ENCODE measurements around the gene NCKIPSD.
"Not testable (repeated sequence)": the region's sequence is repeated elsewhere in the genome, so short reads cannot be mapped to it uniquely, and the experiment has no call there.

NCKIPSD gene

GRCh38 chr3:48685603-48686511 is at the start of gene NCKIPSD:
NCKIPSD (minus strand) TSS chr3:48685915; CDS start chr3:48685807, 108 bp downstream.
- peak; percentile 79 to 88 (median 86) for DNase-seq

DNA sequence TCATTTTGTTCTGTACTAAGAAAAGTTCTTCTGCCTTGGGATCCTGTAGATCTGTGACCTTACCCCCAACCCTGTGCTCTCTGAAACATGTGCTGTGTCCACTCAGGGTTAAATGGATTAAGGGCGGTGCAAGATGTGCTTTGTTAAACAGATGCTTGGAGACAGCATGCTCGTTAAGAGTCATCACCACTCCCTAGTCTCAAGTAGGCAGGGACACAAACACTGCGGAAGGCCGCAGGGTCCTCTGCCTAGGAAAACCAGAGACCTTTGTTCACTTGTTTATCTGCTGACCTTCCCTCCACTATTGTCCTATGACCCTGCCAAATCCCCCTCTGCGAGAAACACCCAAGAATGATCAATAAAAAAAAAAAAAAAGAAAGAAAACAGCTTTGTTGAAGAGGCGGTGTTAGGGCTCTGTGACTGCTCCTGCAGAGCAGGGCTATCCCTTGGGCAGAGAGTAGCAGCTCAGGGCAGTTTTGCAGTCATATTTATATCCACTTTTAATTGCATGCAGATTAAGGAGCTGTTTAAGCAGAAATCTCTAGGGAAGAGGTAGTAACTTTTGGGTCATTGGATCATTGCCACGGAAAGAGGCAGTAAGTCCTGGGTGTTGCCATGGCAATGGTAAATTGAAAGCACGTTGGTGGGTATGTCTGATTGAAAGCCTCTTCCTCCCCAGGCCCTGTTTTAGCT is 49.5 kb upstream of the NCKIPSD start:
- not testable (repeated sequence) for DNase-seq

GRCh38 chr3:48734541-48734940 is 48.8 kb upstream of the NCKIPSD start:
- not testable (repeated sequence) for DNase-seq

DNA sequence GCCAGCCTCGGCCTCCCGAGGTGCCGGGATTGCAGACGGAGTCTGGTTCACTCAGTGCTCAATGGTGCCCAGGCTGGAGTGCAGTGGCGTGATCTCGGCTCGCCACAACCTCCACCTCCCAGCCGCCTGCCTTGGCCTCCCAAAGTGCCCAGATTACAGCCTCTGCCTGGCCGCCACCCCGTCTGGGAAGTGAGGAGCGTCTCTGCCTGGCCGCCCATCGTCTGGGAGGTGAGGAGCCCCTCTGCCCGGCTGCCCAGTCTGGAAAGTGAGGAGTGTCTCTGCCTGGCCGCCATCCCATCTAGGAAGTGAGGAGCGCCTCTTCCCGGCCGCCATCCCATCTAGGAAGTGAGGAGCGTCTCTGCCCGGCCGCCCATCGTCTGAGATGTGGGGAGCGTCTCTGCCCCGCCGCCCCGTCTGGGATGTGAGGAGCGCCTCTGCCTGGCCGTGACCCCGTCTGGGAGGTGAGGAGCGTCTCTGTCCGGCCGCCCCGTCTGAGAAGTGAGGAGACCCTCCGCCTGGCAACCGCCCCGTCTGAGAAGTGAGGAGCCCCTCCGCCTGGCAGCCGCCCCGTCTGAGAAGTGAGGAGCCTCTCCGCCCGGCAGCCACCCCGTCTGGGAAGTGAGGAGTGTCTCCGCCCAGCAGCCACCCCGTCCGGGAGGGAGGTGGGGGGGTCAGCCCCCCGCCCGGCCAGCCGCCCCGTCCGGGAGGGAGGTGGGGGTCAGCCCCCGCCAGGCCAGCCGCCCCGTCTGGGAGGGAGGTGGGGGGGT is 48.2 kb upstream of the NCKIPSD start:
- DNase-seq = not testable (repeated sequence)

GRCh38 chr3:48727511-48727910 is 41.8 kb upstream of the NCKIPSD start:
- DNase-seq = no peak

- not testable (repeated sequence) for DNase-seq
Observed at GRCh38 chr3:48725185-48725855, 39.6 kb upstream of the NCKIPSD start.

DNA sequence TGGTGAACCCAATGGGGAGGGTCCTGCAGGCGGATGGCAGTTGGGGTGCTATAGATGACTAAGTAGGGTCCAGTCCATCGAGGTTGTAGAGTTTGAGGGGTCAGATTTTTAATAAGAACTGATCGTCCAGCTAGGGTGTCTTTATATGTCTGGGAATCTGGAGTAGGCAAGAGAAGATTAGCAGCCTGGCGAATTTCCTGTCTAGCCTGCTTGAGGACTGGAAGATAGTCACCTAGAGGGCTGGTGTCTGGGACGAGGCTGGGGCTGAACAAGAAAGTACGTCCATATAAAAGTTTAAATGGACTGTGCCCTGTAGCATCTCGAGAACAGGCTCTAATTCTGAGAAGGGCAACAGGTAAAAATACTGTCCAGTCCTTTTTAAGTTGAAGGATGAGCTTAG is 38.0 kb upstream of the NCKIPSD start:
- no peak for DNase-seq

DNA sequence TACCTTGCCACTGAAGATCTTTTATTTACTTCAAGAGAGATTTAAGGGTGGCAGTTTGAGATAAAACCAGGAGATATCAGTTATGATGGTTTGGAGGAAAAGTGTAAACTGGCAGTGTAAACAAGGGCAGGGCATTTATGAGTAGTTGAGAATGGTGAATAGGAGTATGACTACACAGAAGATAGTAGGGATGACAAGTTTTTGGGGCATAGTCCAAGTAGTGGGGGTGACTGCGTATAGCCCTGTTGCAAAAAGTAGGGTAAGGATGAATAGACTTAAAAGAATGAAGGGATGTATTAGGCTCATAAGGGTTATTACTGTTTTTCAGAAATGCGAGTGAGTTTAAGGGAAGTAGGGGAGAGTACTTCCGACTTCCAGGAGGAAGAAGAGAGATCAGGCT is 37.6 kb upstream of the NCKIPSD start:
- DNase-seq = not testable (repeated sequence)

GRCh38 chr3:48716982-48717746 is 31.4 kb upstream of the NCKIPSD start, which contains the start of gene IP6K2:
IP6K2 (minus strand) TSS chr3:48717221; CDS start chr3:48695291, 21,930 bp downstream.
- peak; percentile 97 to 99 (median 98) for DNase-seq

- DNase-seq = no peak
Observed at GRCh38 chr3:48716508-48716981, 30.8 kb upstream of the NCKIPSD start.

- no peak for DNase-seq
Observed at GRCh38 chr3:48715174-48715800, 29.6 kb upstream of the NCKIPSD start.

DNA sequence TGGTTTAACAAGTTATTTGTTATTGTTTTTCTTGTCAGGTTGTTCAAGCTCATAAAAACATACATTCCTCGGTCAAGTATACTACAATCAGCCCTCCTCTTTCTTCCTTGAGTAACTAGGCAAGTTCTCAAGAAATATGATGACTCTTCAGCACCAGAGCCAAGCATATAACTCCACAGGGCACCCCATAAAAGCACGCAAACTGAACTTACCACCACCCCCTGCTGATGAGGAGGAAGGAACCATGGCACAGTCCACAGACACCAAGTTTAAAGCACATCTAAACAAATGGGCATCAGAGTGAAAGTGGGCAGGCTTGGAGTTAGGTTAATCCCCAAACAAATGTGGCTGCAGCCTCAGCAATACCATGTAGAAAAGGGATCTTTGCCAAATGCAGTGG is 26.0 kb upstream of the NCKIPSD start:
- DNase-seq = no peak

DNA sequence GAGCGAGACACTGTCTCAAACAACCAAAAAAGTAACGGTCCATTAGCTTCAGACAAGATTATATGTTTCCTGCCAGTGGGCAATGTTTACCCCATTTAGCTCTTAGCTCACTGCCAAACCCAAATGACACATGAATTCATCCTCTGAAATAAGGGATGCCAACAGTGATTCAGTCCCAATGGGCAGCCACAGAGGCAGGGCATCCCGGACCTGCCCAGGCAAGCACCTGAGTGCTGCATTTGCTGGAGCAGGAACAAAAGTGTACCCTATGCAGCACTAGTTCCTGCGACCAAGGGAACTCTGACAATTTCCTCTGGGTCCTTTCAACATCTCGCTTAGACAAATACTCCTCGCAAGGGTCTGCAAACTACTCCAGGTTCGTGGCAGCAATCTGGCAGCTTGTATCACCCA is 23.3 kb upstream of the NCKIPSD start:
- no peak for DNase-seq

DNA sequence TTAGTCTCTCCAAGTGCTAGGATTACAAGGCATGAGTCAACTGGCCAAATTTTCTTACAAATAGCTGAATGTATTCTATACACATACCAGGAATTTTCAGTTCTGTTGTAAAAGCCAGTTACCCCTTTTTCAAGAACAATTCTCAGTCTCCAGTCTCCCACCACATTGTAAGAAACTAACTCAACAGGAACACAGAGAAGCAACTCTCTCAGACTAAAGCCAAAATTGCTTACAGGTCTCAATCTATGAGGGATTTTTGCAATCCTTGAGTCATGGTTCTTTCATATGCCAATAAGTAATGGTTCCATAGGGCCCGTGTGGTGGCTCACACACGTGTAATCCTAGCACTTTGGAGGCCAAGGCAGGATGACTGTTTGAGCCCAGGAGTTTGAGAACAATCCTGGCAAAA is 22.8 kb upstream of the NCKIPSD start:
- no peak for DNase-seq

DNA sequence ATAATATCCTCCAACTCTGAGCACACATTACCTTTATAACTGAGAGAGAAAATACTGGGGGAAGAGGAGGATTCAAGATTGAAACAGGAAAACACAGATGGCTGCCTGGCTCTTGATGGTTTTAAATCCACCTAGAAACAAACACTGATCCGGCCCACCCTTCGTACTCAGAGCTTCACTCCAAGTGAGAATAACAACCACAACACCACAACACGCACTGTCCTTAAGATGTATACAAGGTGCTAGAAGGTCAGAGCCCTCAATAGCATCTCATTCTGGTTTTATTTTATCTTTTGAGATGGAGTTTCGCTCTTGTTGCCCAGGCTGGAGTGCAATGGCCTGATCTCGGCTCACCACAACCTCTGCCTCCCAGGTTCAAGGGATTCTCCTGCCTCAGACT is 21.4 kb upstream of the NCKIPSD start:
- no peak for DNase-seq

DNA sequence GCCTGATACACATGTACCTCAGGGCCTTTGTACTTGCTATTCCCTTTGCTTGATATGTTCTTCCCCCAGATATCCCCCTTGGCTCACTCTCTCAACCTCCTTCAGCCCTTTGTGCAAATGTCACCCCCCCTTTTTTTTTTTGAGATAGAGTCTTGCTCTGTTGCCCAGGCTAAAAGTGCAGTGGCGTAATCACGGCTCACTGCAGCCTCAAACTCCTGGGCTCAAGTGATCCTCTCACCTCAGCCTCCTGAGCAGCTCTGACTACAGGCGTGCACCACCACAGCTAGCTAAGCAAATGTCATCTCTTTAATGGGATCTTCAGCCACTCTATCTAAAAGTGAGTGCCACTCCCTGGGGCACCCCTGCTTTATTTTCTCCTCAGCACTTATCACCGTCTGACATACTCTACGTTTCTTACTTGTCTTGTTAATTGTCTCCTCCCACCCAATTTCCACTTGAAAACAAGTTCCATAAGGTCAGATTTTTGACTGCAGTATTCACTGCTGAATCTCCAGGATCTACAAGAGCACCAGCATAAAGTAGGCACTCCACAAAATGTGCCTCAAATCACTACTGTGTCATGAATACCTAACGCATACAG is 16.7 kb upstream of the NCKIPSD start:
- DNase-seq = no peak

DNA sequence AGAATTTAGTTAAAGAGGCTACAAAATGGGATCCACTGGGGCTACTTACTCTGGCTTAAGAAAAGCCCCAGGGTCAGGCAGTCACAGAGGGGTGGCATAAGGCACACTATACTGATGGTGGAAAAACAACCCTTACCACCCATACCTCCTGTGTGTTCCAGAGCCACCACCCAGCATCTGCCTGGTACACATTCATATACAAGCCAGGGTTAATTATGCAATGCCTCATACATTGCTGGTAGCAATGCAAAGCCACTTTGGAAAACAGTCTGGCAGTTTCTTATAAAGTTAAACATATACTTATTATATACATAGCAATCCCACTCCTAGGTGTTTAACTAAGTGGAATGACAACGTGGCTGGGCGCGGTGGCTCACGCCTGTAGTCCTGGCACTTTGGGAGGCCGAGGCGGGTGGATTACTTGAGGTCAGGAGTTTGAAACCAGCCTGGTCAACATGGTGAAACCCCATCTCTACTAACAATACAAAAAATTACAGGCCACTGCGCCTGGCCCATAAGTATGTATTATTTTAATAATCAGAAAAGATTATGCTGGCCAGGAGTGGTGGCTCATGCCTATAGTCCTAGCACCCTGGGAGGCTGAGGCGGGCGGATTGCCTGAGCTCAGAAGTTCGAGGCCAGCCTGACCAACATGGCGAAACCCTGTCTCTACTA is 15.2 kb upstream of the NCKIPSD start:
- DNase-seq = no peak

DNA sequence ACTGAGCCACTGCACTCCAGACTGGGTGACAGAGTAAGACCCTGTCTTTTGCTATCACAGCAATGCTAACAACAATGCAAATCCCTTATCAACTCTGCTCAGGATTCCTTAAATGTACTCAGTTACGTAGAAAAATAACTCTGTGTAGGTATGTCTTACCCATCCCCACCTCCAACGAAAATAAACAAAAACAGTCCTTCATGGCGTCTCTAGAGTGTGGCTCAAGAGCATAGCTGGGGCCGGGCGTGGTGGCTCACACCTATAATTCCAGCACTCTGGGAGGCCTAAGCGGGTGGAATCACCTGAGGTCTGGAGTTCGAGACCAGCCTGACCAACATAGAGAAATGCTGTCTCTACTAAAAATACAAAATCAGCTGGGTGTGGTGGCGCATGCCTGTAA is 13.2 kb upstream of the NCKIPSD start:
- no peak for DNase-seq

DNA sequence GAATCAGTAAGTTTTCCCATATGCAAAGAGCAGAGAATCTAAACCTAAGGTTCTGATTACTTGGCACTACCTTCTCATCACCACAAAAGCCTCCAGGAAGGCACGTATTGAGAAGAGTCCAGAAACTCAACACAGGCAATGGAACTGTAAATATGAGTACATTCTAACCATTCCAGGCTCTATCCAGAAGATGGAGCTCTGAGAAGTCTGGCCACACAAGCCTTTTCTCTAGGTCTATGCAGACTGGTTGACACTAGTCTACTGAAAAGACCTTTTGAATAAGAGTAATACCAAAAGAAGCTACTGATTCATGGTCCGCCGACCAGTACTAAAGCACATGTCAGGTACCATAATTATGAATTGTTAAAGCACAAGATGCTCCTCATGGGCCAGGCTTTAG is 12.2 kb upstream of the NCKIPSD start:
- DNase-seq = no peak

- no peak for DNase-seq
Observed at GRCh38 chr3:48696601-48697000, 10.9 kb upstream of the NCKIPSD start.
